ENCODE results near the gene MDM2. TPM values are rescaled to one million over a fixed set of nuclear protein-coding genes. Genes with fewer than 3 reads are reported as not detected.
"Not testable (repeated sequence)": the region's sequence is repeated elsewhere in the genome, so short reads cannot be mapped to it uniquely, and the experiment has no call there.

MDM2 gene
- total RNA-seq, 1 donor from 2014 or later, result 160 TPM

DNA sequence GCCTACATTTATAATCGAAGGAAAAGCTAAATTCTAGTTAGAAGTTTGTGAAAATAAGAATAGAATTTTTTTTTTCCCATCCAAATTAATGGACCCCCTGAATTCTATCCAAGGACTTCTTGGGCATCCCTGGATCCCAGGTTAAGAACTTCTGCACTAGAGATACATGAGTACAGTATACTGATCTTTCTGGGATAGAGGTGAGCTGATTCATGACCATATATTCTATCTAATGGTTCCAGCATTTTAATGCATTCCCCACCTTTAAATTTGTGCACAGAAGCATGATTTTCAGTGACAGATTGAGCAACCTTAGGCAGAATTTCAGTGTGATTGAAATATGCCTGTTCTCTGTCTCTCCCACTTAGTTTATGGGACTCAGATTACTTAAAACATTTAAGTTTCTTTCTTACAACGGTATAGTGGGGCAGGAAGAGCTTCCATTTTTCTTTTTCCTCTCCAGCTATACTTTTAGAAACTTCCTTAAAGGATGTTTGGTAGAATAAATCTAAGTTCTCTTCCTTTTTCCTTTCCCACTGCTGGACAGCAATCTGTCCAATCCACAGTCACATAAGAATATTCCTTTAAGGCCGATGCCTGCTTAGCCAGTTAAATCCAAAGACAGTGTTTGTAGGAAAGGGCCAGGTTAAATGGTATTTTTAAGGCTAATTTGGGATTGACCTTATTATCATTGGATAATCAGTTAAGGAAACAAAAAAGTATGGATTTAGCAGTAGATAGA, 6.7 kb downstream of the MDM2 start:
- Mint-ChIP-seq H3K4me3 (ENCODE audit: unreplicated experiment) (no peak overlapping the region), H3K27ac (ENCODE audit: unreplicated experiment) (no peak overlapping the region), H3K27me3 (ENCODE audit: low read depth) (no peaks in the 10 kb centered on the region)

GRCh38 chr12:68815232-68815927, 7.4 kb downstream of the MDM2 start:
- Mint-ChIP-seq H3K4me1 (ENCODE audit: low read depth) (peaks cover 46% of the 10 kb centered on the region), H3K36me3 (ENCODE audit: low read depth) (peaks cover 33% of the 10 kb centered on the region), H3K4me3 (ENCODE audit: unreplicated experiment) (no peak overlapping the region)

More for the DNA sequence above, 6.7 kb downstream of the MDM2 start:
- Mint-ChIP-seq H3K4me1 (ENCODE audit: low read depth) (peaks cover 46% of the 10 kb centered on the region), H3K9me3 (ENCODE audit: low read depth) (no peaks in the 10 kb centered on the region), H3K36me3 (ENCODE audit: low read depth) (peaks cover 33% of the 10 kb centered on the region)
- no peak for DNase-seq (ENCODE audit: low spot score)
- TF ChIP-seq CTCF (IDR thresholded peaks at IDR 0.05), result no peak

GRCh38 chr12:68815928-68816800, 8.2 kb downstream of the MDM2 start:
- no peak for DNase-seq (ENCODE audit: low spot score)
- H3K36me3 Mint-ChIP-seq (ENCODE audit: low read depth), result peaks cover 33% of the 10 kb centered on the region
- no peaks in the 10 kb centered on the region for H3K9me3 Mint-ChIP-seq (ENCODE audit: low read depth)
- no peak overlapping the region for H3K4me3 Mint-ChIP-seq (ENCODE audit: unreplicated experiment)
- peaks cover 39% of the 10 kb centered on the region for H3K4me1 Mint-ChIP-seq (ENCODE audit: low read depth)
- TF ChIP-seq CTCF (IDR thresholded peaks at IDR 0.05), result no peak
- no peaks in the 10 kb centered on the region for H3K27me3 Mint-ChIP-seq (ENCODE audit: low read depth)
- no peak overlapping the region for H3K27ac Mint-ChIP-seq (ENCODE audit: unreplicated experiment)

More at GRCh38 chr12:68815232-68815927, 7.4 kb downstream of the MDM2 start:
- DNase-seq (ENCODE audit: low spot score), result no peak
- TF ChIP-seq CTCF (IDR thresholded peaks at IDR 0.05), result no peak
- H3K27me3 Mint-ChIP-seq (ENCODE audit: low read depth), result no peaks in the 10 kb centered on the region
- no peaks in the 10 kb centered on the region for H3K9me3 Mint-ChIP-seq (ENCODE audit: low read depth)
- no peak overlapping the region for H3K27ac Mint-ChIP-seq (ENCODE audit: unreplicated experiment)

- not testable (repeated sequence) for H3K27me3 Mint-ChIP-seq (ENCODE audit: low read depth); H3K9me3 Mint-ChIP-seq (ENCODE audit: low read depth); H3K27ac Mint-ChIP-seq (ENCODE audit: unreplicated experiment); H3K4me3 Mint-ChIP-seq (ENCODE audit: unreplicated experiment); DNase-seq (ENCODE audit: low spot score)
- Mint-ChIP-seq H3K36me3 (ENCODE audit: low read depth) (peaks cover 32% of the 10 kb centered on the region), H3K4me1 (ENCODE audit: low read depth) (peaks cover 27% of the 10 kb centered on the region)
Observed at GRCh38 chr12:68819481-68819880, 11.5 kb downstream of the MDM2 start.

DNA sequence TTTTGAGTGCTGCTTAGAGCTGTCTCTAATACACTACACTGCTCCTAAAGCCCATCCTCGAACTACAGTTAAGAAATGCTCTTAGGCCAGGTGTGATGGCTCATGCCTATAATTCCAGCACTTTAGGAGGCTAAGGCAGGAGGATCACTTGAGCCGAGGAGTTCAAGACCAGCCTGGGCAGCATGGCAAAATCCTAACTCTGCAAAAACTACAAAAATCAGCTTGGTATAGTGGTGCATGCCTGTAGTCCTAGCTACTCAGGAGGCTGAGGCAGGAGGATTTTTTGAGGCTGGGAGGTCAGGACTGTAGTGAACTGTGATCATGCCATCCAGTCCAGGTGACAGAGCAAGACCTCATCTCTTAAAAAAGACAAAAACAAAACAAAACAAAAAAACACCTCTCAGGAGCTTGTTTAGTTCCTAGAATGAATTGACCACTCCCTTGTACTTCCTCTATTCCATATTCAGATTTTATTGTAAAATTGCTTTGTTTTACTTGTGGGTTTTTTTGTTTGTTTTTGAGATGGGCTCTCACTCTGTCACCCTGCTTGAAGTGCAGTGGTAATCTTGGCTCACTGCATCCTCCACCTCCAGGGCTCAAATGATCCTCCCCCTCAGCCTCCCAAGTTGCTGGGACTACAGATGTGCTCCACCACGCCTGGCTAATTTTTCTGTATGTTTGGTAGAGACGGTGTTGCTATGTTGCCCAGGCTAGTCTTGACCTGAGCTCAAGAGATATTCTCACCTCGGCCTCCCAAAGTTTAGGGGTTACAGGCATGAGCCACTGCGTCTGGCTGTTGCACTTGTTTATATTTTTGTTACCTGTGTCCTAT, 13.6 kb downstream of the MDM2 start:
- peak overlapping the region; percentile 27 for H3K27ac Mint-ChIP-seq (ENCODE audit: unreplicated experiment)
- no peak overlapping the region for H3K4me3 Mint-ChIP-seq (ENCODE audit: unreplicated experiment)
- no peaks in the 10 kb centered on the region for H3K27me3 Mint-ChIP-seq (ENCODE audit: low read depth)
- DNase-seq (ENCODE audit: low spot score), result no peak
- H3K4me1 Mint-ChIP-seq (ENCODE audit: low read depth), result peaks cover 17% of the 10 kb centered on the region
- no peaks in the 10 kb centered on the region for H3K9me3 Mint-ChIP-seq (ENCODE audit: low read depth)
- peaks cover 36% of the 10 kb centered on the region for H3K36me3 Mint-ChIP-seq (ENCODE audit: low read depth)
- TF ChIP-seq CTCF (IDR thresholded peaks at IDR 0.05), result no peak

All from chondrocyte (in vitro differentiated cells).